ENCODE measurements around the gene FRG2B.
"Not testable (repeated sequence)": the region's sequence is repeated elsewhere in the genome, so short reads cannot be mapped to it uniquely, and the experiment has no call there.

The FRG2B gene

GRCh38 chr10:133622544-133622943 lies 4.1 kb downstream of the FRG2B start:
- not testable (repeated sequence) for H3K4me2 ChIP-seq (ENCODE audit: low read length); H3K79me1 ChIP-seq (ENCODE audit: low read length)
- WGBS (ENCODE audit: extremely low coverage, insufficient coverage, low lambda C conversion rate), result no CpG with 5 or more reads among the region's 31 CpGs

GRCh38 chr10:133618851-133619250 lies 7.7 kb downstream of the FRG2B start:
- H3K4ac ChIP-seq (ENCODE audit: low read depth, low read length), result no peak overlapping the region
- H2BK120ac ChIP-seq (ENCODE audit: low read depth, low read length), result no peak overlapping the region
- H3K79me1 ChIP-seq (ENCODE audit: low read length), result no peaks in the 10 kb centered on the region
- no peak overlapping the region for H3K4me3 ChIP-seq (ENCODE audit: low read length)
- H3K4me2 ChIP-seq (ENCODE audit: low read length), result no peak overlapping the region
- H3K23ac ChIP-seq (ENCODE audit: low read length), result no peak overlapping the region
- no peak overlapping the region for H3K56ac ChIP-seq (ENCODE audit: low read length)
- no peak overlapping the region for H2BK5ac ChIP-seq (ENCODE audit: low read length)
- no peaks in the 10 kb centered on the region for H3K4me1 ChIP-seq (ENCODE audit: control insufficient read depth, low read depth, low read length)
- no peak overlapping the region for H3K27ac ChIP-seq (ENCODE audit: low read depth, low read length)
- H4K5ac ChIP-seq (ENCODE audit: low read length), result no peak overlapping the region
- no peak overlapping the region for H3K18ac ChIP-seq (ENCODE audit: low read length)
- no peak overlapping the region for H4K8ac ChIP-seq (ENCODE audit: low read depth, low read length)
- no peaks in the 10 kb centered on the region for H3K36me3 ChIP-seq (ENCODE audit: control insufficient read depth, insufficient read depth, low read length)
- H2BK15ac ChIP-seq (replicated peaks; ENCODE audit: low read depth), result no peak overlapping the region
- no peak overlapping the region for H2AK5ac ChIP-seq (ENCODE audit: low read length)
- no peaks in the 10 kb centered on the region for H3K27me3 ChIP-seq (ENCODE audit: insufficient read depth, low read length, poor library complexity)
- no peak overlapping the region for H3K9ac ChIP-seq (ENCODE audit: low read length)
- no peaks in the 10 kb centered on the region for H3K79me2 ChIP-seq (ENCODE audit: control insufficient read depth, insufficient read depth, low read length)
- no peak for DNase-seq
- no CpG with 5 or more reads among the region's 7 CpGs for WGBS (ENCODE audit: extremely low coverage, insufficient coverage, low lambda C conversion rate)

More at GRCh38 chr10:133622544-133622943, 4.1 kb downstream of the FRG2B start:
- H3K4me1 ChIP-seq (ENCODE audit: control insufficient read depth, low read depth, low read length); H2AK5ac ChIP-seq (ENCODE audit: low read length); H3K18ac ChIP-seq (ENCODE audit: low read length); H3K27ac ChIP-seq (ENCODE audit: low read depth, low read length); H3K4me3 ChIP-seq (ENCODE audit: low read length); H3K23ac ChIP-seq (ENCODE audit: low read length); H3K4ac ChIP-seq (ENCODE audit: low read depth, low read length); DNase-seq; H3K27me3 ChIP-seq (ENCODE audit: insufficient read depth, low read length, poor library complexity); H2BK120ac ChIP-seq (ENCODE audit: low read depth, low read length); H4K8ac ChIP-seq (ENCODE audit: low read depth, low read length); H2BK15ac ChIP-seq (replicated peaks; ENCODE audit: low read depth); H4K5ac ChIP-seq (ENCODE audit: low read length); H3K9ac ChIP-seq (ENCODE audit: low read length); H3K56ac ChIP-seq (ENCODE audit: low read length); H3K79me2 ChIP-seq (ENCODE audit: control insufficient read depth, insufficient read depth, low read length); H3K36me3 ChIP-seq (ENCODE audit: control insufficient read depth, insufficient read depth, low read length); H2BK5ac ChIP-seq (ENCODE audit: low read length): not testable (repeated sequence)

- Histone ChIP-seq H3K36me3 (ENCODE audit: control insufficient read depth, insufficient read depth, low read length) (no peaks in the 10 kb centered on the region), H4K8ac (ENCODE audit: low read depth, low read length) (no peak overlapping the region), H2BK15ac (replicated peaks; ENCODE audit: low read depth) (no peak overlapping the region), H3K4me2 (ENCODE audit: low read length) (no peak overlapping the region), H3K18ac (ENCODE audit: low read length) (no peak overlapping the region), H3K79me2 (ENCODE audit: control insufficient read depth, insufficient read depth, low read length) (no peaks in the 10 kb centered on the region), H2AK5ac (ENCODE audit: low read length) (no peak overlapping the region), H3K9ac (ENCODE audit: low read length) (no peak overlapping the region), H3K27me3 (ENCODE audit: insufficient read depth, low read length, poor library complexity) (no peaks in the 10 kb centered on the region), H3K27ac (ENCODE audit: low read depth, low read length) (no peak overlapping the region), H4K5ac (ENCODE audit: low read length) (no peak overlapping the region), H2BK120ac (ENCODE audit: low read depth, low read length) (no peak overlapping the region), H2BK5ac (ENCODE audit: low read length) (no peak overlapping the region), H3K79me1 (ENCODE audit: low read length) (no peaks in the 10 kb centered on the region), H3K4me3 (ENCODE audit: low read length) (no peak overlapping the region), H3K4ac (ENCODE audit: low read depth, low read length) (no peak overlapping the region), H3K23ac (ENCODE audit: low read length) (no peak overlapping the region), H3K56ac (ENCODE audit: low read length) (no peak overlapping the region), H3K4me1 (ENCODE audit: control insufficient read depth, low read depth, low read length) (no peaks in the 10 kb centered on the region)
- DNase-seq, result no peak
- no CpG with 5 or more reads among the region's 7 CpGs for WGBS (ENCODE audit: extremely low coverage, insufficient coverage, low lambda C conversion rate)
Observed at GRCh38 chr10:133617196-133617595, 9.4 kb downstream of the FRG2B start.

- Histone ChIP-seq H2BK5ac (ENCODE audit: low read length) (no peak overlapping the region), H3K36me3 (ENCODE audit: control insufficient read depth, insufficient read depth, low read length) (no peaks in the 10 kb centered on the region), H3K56ac (ENCODE audit: low read length) (no peak overlapping the region), H3K23ac (ENCODE audit: low read length) (no peak overlapping the region), H3K27ac (ENCODE audit: low read depth, low read length) (no peak overlapping the region), H4K8ac (ENCODE audit: low read depth, low read length) (no peak overlapping the region), H3K4ac (ENCODE audit: low read depth, low read length) (no peak overlapping the region), H3K18ac (ENCODE audit: low read length) (no peak overlapping the region), H2BK15ac (replicated peaks; ENCODE audit: low read depth) (no peak overlapping the region), H2BK120ac (ENCODE audit: low read depth, low read length) (no peak overlapping the region), H3K4me1 (ENCODE audit: control insufficient read depth, low read depth, low read length) (no peaks in the 10 kb centered on the region), H3K4me2 (ENCODE audit: low read length) (no peak overlapping the region), H4K5ac (ENCODE audit: low read length) (no peak overlapping the region), H3K79me1 (ENCODE audit: low read length) (no peaks in the 10 kb centered on the region), H2AK5ac (ENCODE audit: low read length) (no peak overlapping the region), H3K9ac (ENCODE audit: low read length) (no peak overlapping the region), H3K27me3 (ENCODE audit: insufficient read depth, low read length, poor library complexity) (no peaks in the 10 kb centered on the region), H3K4me3 (ENCODE audit: low read length) (no peak overlapping the region), H3K79me2 (ENCODE audit: control insufficient read depth, insufficient read depth, low read length) (no peaks in the 10 kb centered on the region)
- no peak for DNase-seq
- no CpG with 5 or more reads among the region's 8 CpGs for WGBS (ENCODE audit: extremely low coverage, insufficient coverage, low lambda C conversion rate)
Observed at GRCh38 chr10:133616371-133617130, 10.0 kb downstream of the FRG2B start.

GRCh38 chr10:133614830-133615580 lies 11.6 kb downstream of the FRG2B start:
- Histone ChIP-seq H3K23ac (ENCODE audit: low read length) (no peak overlapping the region), H3K36me3 (ENCODE audit: control insufficient read depth, insufficient read depth, low read length) (no peaks in the 10 kb centered on the region), H3K9ac (ENCODE audit: low read length) (no peak overlapping the region), H2BK15ac (replicated peaks; ENCODE audit: low read depth) (no peak overlapping the region), H2BK120ac (ENCODE audit: low read depth, low read length) (no peak overlapping the region), H3K79me1 (ENCODE audit: low read length) (no peaks in the 10 kb centered on the region), H2AK5ac (ENCODE audit: low read length) (no peak overlapping the region), H3K18ac (ENCODE audit: low read length) (no peak overlapping the region), H3K79me2 (ENCODE audit: control insufficient read depth, insufficient read depth, low read length) (no peaks in the 10 kb centered on the region), H3K27me3 (ENCODE audit: insufficient read depth, low read length, poor library complexity) (no peaks in the 10 kb centered on the region), H2BK5ac (ENCODE audit: low read length) (no peak overlapping the region), H3K4me2 (ENCODE audit: low read length) (no peak overlapping the region), H3K27ac (ENCODE audit: low read depth, low read length) (no peak overlapping the region), H3K4ac (ENCODE audit: low read depth, low read length) (no peak overlapping the region), H3K4me3 (ENCODE audit: low read length) (no peak overlapping the region), H4K8ac (ENCODE audit: low read depth, low read length) (no peak overlapping the region), H3K4me1 (ENCODE audit: control insufficient read depth, low read depth, low read length) (no peaks in the 10 kb centered on the region), H4K5ac (ENCODE audit: low read length) (no peak overlapping the region), H3K56ac (ENCODE audit: low read length) (no peak overlapping the region)
- no peak for DNase-seq
- WGBS (ENCODE audit: extremely low coverage, insufficient coverage, low lambda C conversion rate), result no CpG with 5 or more reads among the region's 10 CpGs

All from mesendoderm (in vitro differentiated cells).